Dendritic cell treated with granulocyte-macrophage colony-stimulating factor and Interleukin-4, amounts not matched to agents 40 ng/mL and 50 ng/mL, for 4 days (primary cell): ENCODE data around the gene CDH18.

Experiments used
- H3K27ac Mint-ChIP-seq: one replicate; pipeline ENCODE4 v1.8.0; 2022; ENCODE audit warnings: mild to moderate bottlenecking, mixed read lengths
- H3K27me3 Mint-ChIP-seq: one replicate; pipeline ENCODE4 v1.8.0; 2022; ENCODE audit warnings: mild to moderate bottlenecking, mixed read lengths
- H3K36me3 Mint-ChIP-seq: one replicate; pipeline ENCODE4 v1.8.0; 2022; ENCODE audit warnings: low read depth, mixed read lengths
- H3K4me1 Mint-ChIP-seq: one replicate; pipeline ENCODE4 v1.8.0; 2022; ENCODE audit warnings: low read depth, mixed read lengths
- H3K4me3 Mint-ChIP-seq: one replicate; pipeline ENCODE4 v1.8.0; 2022; ENCODE audit warnings: mild to moderate bottlenecking, moderate library complexity, mixed read lengths
- H3K9me3 Mint-ChIP-seq: one replicate; pipeline ENCODE4 v1.8.0; 2022; ENCODE audit warnings: mixed read lengths
- intact Hi-C: fragments of 100-400 bp; cut with micrococcal nuclease; formaldehyde crosslinking; loops from one replicate; pipeline ENCODE4 v1.15.0; 2022

Gene CDH18

DNA sequence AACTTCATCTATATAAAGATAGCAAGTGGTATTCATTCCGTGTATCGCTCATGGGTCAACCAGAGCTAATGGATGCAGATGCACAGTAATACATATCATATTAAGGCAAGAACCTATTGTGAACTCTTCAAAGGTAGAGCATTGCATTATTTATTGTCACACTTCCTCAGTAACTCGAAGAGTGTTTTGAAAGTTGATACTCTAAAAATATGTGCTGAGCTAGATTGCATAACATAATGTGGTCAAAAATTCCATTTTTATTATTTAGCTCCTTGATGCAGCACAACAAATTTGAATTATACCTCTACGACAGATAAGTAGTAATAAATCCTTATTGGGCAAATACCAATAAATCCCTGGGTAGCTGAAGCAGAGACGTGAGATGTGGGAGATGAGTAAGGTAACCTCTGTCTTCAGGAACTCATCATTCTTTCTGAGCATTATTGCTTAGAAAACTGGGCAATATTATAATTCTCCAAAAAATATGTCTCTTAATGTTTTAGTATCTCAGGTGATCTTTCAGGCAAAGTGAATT, 70.3 kb downstream of the CDH18 start:
- Mint-ChIP-seq H3K27ac (no peak overlapping the region), H3K4me3 (no peak overlapping the region), H3K36me3 (no peaks in the 10 kb centered on the region), H3K27me3 (no peaks in the 10 kb centered on the region), H3K9me3 (peaks cover 5% of the 10 kb centered on the region), H3K4me1 (no peaks in the 10 kb centered on the region)
- intact Hi-C loops: no loop called here

DNA sequence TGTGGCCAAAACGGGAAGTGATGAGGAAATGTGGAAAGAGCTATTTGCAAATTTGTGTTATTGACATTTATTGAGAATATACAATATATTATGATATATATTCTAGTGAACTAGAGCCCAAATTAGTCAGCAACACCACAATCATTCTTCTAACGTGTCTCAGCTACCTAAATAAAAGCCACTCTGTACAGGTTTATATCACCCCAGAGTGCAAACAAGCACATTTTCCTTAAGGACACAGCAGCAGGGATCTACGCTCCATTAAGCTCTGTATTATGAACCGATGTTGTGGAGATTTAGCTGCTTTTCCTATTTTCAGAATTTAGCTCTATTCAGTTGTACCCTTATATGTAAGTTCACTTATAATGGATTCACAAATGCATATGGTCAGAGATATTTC, 77.9 kb downstream of the CDH18 start:
- H3K27ac Mint-ChIP-seq: no peak overlapping the region
- H3K4me1 Mint-ChIP-seq: no peaks in the 10 kb centered on the region
- no peaks in the 10 kb centered on the region for H3K9me3 Mint-ChIP-seq
- intact Hi-C loops: no loop called here
- H3K4me3 Mint-ChIP-seq: no peak overlapping the region
- H3K27me3 Mint-ChIP-seq: no peaks in the 10 kb centered on the region
- H3K36me3 Mint-ChIP-seq: no peaks in the 10 kb centered on the region

DNA sequence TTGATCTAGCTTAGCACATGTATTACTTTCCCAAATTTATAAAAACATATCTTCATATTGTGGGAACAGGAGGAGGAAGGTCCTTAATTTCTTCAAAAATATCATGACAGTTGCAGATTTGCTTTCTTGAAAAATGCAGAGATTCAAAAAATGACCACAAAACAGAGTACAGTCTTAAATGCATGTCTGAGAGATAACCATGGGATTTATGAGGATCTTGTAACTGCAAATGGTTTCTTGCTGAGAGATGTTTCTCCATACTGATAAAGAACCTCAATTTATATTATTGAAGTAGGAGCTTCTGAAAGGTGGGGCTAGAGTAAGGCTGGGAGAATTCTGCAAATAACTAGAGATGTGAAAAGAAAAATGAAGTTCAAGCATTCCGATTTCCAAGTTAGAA, 83.2 kb downstream of the CDH18 start:
- H3K9me3 Mint-ChIP-seq: no peaks in the 10 kb centered on the region
- no peaks in the 10 kb centered on the region for H3K27me3 Mint-ChIP-seq
- no peak overlapping the region for H3K4me3 Mint-ChIP-seq
- no peak overlapping the region for H3K27ac Mint-ChIP-seq
- intact Hi-C loops: no loop called here
- H3K4me1 Mint-ChIP-seq: no peaks in the 10 kb centered on the region
- no peaks in the 10 kb centered on the region for H3K36me3 Mint-ChIP-seq

DNA sequence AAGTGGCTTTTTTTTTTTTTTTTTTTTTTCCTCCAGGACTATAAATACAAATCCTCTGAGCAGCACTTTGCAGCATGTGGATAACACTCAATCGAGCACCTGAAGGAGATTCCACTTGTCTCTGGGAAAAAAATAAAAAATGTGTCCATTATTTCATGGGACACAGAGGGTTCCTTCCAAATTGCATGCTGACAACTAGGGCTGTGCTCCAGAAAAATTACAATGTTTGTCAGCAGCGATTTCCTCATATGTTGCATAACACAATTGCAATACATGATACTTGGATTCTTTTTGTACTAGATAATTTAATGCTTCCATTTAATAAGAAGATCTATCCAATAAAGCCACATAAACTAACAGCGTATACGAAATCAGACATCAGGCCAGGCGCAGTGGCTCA, 84.4 kb downstream of the CDH18 start:
- no peaks in the 10 kb centered on the region for H3K27me3 Mint-ChIP-seq
- H3K36me3 Mint-ChIP-seq: no peaks in the 10 kb centered on the region
- H3K27ac Mint-ChIP-seq: no peak overlapping the region
- intact Hi-C loops: no loop called here
- no peaks in the 10 kb centered on the region for H3K4me1 Mint-ChIP-seq
- no peaks in the 10 kb centered on the region for H3K9me3 Mint-ChIP-seq
- no peak overlapping the region for H3K4me3 Mint-ChIP-seq

DNA sequence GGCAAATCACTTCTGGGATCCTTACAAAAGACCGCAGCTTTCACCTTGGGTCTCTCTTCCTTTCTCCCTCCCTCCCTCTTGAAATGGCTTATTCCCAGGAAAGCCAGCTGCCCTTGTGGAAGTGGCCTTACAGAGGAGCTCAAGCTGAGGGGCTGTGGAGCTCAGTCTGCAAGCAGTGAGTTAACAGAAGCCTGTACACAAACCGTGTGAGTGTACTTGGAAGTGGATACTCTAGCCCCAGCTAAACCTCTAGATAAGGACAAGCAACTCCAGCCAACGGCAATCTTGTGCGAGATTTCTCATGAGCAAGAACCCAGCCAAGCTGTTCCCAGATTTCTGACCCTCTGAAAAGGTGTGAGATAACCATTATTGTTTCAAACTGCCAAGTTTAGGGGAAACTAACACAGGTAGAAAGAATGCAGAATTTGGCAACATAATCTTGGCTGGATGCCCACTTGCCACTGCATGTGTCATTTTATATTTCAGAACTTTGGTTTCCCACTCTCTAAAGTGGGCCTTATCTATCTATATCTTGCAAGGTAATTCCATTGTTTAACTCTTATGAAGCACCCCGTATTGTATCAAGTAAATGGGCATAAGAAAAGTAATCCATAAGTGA, 85.6 kb downstream of the CDH18 start:
- Mint-ChIP-seq H3K27me3 (no peaks in the 10 kb centered on the region), H3K4me1 (no peaks in the 10 kb centered on the region), H3K27ac (no peak overlapping the region), H3K4me3 (no peak overlapping the region), H3K9me3 (no peaks in the 10 kb centered on the region), H3K36me3 (no peaks in the 10 kb centered on the region)
- intact Hi-C loops: no loop called here

DNA sequence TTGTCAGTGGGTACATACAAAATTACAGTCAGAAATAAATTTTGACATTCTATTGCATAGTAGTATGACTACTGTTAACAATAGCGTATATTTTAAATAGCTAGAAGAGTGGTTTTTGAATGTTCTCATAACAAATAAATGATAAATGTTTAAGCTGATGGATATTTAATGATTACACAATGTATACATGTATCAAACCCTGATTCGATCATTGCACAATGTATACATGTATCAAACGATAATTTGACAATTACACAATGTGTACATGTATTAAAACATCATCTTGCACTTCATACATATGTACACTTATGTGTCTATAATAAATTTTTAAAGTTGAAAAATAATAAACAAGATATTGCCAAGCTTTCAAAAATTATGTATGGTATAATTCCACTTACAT, 87.7 kb downstream of the CDH18 start:
- Mint-ChIP-seq H3K36me3 (no peaks in the 10 kb centered on the region), H3K9me3 (no peaks in the 10 kb centered on the region), H3K4me3 (no peak overlapping the region), H3K27me3 (no peaks in the 10 kb centered on the region), H3K4me1 (no peaks in the 10 kb centered on the region), H3K27ac (no peak overlapping the region)
- intact Hi-C loops: no loop called here

DNA sequence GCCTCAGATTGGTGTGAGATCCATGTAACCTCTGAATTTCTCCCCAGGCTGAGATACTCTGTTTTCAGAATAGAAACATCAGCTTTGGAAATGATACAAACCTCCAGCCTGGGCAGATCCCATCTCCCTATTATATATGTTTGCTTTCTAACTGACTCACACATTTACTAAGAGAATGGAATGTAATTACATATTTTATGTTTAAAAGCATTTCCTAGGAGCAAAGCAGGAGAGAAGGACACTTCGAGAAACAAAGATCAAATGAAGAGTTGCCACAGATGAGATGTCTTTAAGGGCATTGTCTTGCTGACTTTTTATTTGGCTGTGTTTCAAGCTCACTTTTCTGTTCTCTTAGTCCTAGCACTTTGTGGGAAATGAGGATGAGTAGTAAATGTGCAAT, 96.3 kb downstream of the CDH18 start:
- H3K27ac Mint-ChIP-seq: no peak overlapping the region
- H3K9me3 Mint-ChIP-seq: no peaks in the 10 kb centered on the region
- intact Hi-C loops: no loop called here
- H3K36me3 Mint-ChIP-seq: no peaks in the 10 kb centered on the region
- H3K27me3 Mint-ChIP-seq: no peaks in the 10 kb centered on the region
- no peak overlapping the region for H3K4me3 Mint-ChIP-seq
- no peaks in the 10 kb centered on the region for H3K4me1 Mint-ChIP-seq

DNA sequence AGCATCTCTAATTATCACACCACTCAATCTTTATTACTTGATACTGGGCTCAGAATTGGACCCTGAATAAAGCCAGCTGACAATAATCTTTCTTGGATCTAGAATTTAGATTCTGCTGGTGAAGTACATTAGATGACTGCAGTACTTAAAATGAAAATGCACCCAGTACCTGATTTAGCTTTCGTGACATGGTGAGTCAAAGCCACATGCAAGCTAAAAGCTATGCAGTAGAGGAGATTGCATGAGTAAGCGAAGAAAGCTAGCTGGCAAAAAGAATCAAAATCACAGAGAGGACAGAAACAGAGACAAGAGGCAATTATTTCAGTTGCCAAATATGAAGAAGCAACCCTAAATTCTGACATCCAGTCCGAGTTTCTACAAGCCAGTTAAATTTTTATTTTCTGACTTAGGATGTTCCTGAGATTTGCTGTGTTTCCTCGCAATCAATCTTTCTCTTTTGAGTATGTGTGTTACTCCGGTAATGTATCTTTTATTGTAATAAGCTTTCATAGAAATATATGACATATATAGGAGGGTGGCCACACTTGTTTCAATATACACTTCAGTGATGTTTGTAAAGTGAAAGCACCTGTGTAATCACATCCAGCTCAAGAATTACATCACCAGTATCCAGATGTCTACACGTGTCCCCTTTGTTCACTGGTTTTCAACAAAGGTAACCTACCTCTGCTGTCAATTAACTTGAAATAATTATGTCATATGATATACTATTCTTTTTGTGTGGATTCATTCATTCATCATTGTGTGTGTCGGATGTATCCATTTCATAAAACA, 101.7 kb downstream of the CDH18 start:
- Mint-ChIP-seq H3K36me3 (no peaks in the 10 kb centered on the region), H3K27me3 (no peaks in the 10 kb centered on the region), H3K4me3 (no peak overlapping the region), H3K27ac (no peak overlapping the region), H3K4me1 (no peaks in the 10 kb centered on the region), H3K9me3 (no peaks in the 10 kb centered on the region)
- intact Hi-C loops: no loop called here

DNA sequence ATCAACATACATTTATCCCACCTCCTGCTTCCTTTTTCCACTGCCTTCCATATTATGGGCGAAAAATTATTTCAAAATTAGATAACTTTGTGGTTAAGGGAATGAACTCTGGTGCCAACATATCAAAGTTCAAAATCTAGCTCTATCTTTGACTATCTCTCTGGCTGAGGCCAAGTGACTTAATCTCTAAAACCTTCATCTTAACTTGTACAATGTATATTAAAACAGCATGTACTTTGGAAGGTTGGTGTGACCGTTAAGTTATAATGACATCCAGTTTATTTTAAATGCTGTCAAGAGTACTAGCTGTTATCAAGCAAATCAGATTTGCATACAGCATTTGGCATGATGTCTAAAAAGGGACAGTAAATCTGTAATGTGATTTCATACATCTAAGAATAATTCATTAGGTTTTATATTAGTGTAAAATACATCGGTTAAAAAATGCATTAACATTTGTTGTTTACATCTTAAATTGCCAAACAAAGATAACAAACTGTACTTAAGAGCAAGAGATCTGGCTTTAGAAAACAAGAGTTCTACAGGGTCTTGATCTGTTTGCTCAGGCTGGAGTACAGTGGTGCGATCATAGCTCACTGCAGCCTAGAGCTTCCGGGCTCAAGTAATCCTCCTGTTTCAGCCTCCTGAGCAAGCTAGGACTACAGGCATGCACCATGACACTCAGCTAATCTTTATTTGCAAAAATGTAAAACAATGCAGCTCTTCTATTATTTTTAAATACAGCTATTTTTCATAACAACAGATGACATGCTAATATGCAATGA, 102.8 kb downstream of the CDH18 start:
- no peak overlapping the region for H3K4me3 Mint-ChIP-seq

DNA sequence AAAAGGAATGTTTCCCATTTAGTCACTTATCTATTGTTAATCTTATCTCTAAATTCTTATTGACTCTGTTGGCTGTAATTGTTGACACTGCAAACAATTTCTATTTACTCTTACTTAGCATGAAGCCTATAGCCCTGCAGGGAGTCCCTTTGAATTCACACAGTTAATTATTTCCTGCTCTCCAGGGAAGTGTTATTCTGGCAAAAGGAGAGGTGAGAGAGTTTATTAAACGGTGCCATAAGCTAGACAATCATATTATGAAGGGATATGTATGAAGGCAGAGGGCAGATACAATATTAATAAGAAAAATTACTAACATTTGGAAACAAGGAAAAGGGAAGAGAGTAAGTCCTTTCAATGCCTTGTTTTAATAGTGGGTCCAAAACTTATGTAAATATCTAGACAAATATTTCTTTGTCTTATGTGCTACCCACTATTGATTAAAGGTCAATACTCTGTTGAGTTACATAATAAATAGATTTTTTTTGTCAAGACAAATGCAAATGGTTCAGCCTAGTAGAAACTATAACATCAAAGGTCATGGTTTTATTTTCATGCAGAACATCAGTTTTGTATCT, 107.1 kb downstream of the CDH18 start:
- no peaks in the 10 kb centered on the region for H3K36me3 Mint-ChIP-seq
- intact Hi-C loops: no loop called here
- H3K4me1 Mint-ChIP-seq: no peaks in the 10 kb centered on the region
- no peak overlapping the region for H3K4me3 Mint-ChIP-seq
- H3K9me3 Mint-ChIP-seq: no peaks in the 10 kb centered on the region
- no peaks in the 10 kb centered on the region for H3K27me3 Mint-ChIP-seq
- no peak overlapping the region for H3K27ac Mint-ChIP-seq

More for the DNA sequence above, 102.8 kb downstream of the CDH18 start:
- H3K27ac Mint-ChIP-seq: no peak overlapping the region
- H3K4me1 Mint-ChIP-seq: no peaks in the 10 kb centered on the region
- H3K36me3 Mint-ChIP-seq: no peaks in the 10 kb centered on the region
- intact Hi-C loops: no loop called here
- H3K27me3 Mint-ChIP-seq: no peaks in the 10 kb centered on the region
- H3K9me3 Mint-ChIP-seq: no peaks in the 10 kb centered on the region

DNA sequence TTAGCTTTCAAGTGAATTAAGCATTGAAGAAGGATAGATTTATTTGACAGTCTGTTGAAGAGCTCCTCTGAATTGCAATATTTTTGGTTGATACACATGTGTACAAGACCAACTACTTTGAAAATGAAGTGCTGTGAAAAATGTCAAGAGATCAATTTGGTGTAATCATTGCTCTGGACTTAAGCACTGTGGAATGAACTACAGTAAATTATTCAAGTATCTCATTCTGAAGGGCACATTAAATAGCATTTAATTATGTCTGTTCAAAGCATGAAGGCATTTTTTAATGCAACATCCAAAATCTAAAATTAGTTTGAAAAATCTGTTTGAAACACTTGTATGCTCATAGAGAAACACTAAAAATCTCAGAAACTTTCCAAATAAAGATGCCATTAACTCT, 107.5 kb downstream of the CDH18 start:
- Mint-ChIP-seq H3K9me3 (no peaks in the 10 kb centered on the region), H3K4me3 (no peak overlapping the region)

DNA sequence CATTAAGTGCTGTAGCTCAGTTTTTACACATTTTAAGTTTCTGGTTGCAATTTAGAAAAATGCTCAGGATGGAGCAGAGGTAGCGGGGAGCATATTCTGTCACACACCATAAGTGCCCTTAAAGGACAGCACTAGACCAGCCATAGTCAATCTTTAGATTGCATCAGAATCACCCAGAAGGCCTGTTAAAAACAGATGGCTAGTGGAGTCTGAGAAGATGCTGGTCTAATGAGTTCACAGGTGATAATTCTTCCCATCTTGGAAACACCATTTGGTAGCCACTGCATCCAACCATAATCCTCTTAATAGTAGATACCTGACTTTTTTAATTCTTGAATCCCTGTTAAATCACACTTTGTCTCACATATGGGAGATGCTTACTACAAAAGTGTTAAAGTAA, 113.2 kb downstream of the CDH18 start:
- intact Hi-C loops: no loop called here
- Mint-ChIP-seq H3K27ac (no peak overlapping the region), H3K27me3 (no peaks in the 10 kb centered on the region), H3K36me3 (no peaks in the 10 kb centered on the region), H3K9me3 (peaks cover 6% of the 10 kb centered on the region), H3K4me1 (no peaks in the 10 kb centered on the region), H3K4me3 (no peak overlapping the region)

More for the DNA sequence above, 107.5 kb downstream of the CDH18 start:
- H3K36me3 Mint-ChIP-seq: no peaks in the 10 kb centered on the region
- no peaks in the 10 kb centered on the region for H3K4me1 Mint-ChIP-seq
- H3K27ac Mint-ChIP-seq: no peak overlapping the region
- intact Hi-C loops: no loop called here
- no peaks in the 10 kb centered on the region for H3K27me3 Mint-ChIP-seq

DNA sequence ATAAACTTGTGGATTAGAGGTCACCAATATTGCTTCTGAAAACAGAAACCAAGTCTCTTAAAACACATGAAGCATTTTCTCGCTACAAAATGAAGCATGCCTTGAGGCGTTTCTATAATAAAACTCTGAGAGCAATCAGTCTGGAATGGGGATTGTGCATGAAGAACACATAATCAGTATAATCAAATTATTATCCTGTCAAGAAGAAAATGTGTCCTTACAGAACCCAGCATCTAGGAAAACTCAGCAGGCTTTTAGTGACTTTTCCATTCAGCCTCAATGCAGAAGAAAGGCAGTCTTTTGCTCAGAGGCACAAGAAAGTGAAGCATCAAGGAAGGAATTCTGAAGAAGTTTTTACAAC, 121.9 kb downstream of the CDH18 start:
- no peak overlapping the region for H3K27ac Mint-ChIP-seq
- no peaks in the 10 kb centered on the region for H3K36me3 Mint-ChIP-seq
- no peaks in the 10 kb centered on the region for H3K4me1 Mint-ChIP-seq
- H3K9me3 Mint-ChIP-seq: peaks cover 33% of the 10 kb centered on the region
- intact Hi-C loops: no loop called here
- no peaks in the 10 kb centered on the region for H3K27me3 Mint-ChIP-seq
- no peak overlapping the region for H3K4me3 Mint-ChIP-seq
